ENCODE results near the gene UBE2O. TPM values are rescaled to one million over a fixed set of nuclear protein-coding genes. Genes with fewer than 3 reads are reported as not detected.

UBE2O gene
- total and polyA plus RNA-seq, 4 donors, result 3.3 to 71.5 (median 9.2) TPM

DNA sequence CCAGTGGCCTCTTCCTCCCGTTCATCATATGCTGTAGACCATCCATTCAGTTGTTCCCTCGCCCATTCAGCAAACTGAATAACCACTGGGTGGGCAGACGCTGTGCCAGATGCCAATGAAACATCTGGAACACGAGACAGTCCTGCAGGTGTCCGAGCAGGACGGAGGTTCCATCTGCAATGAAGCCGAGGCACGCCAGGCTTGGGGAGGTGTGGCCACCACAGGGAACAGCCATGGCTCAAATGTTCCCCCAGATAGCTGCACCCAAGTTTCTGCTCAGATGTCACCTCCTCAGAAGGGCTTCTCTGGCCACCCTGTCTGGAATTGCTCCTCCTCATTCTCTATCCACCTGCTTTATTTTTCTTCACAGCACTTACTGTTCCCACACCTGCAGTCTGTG lies 30.5 kb downstream of the UBE2O start:
- Histone ChIP-seq H3K27me3 (ENCODE audit: control insufficient read depth in 4 of 4, insufficient read depth in 4 of 4, low read length in 3 of 4) (no peaks in the 10 kb centered on the region), H3K4me1 (ENCODE audit: control insufficient read depth in 4 of 4, insufficient read depth in 4 of 4, low read length in 3 of 4) (peaks cover 0 to 8% (median 0%) of the 10 kb centered on the region in 4 donors), H3K9me3 (ENCODE audit: control insufficient read depth in 4 of 4, low read length in 3 of 4) (no peaks in the 10 kb centered on the region), H3K4me3 (ENCODE audit: low read depth in 1 of 3, low read length in 3 of 3) (no peak overlapping the region), H3K27ac (ENCODE audit: low read depth in 1 of 2, low read length in 2 of 2) (no peak overlapping the region), H3K9ac (ENCODE audit: low read depth in 1 of 2, low read length in 2 of 2) (no peak overlapping the region), H3K36me3 (ENCODE audit: control insufficient read depth in 4 of 4, insufficient read depth in 3 of 4, low read depth in 1 of 4, low read length in 3 of 4) (no peaks in the 10 kb centered on the region)
- TF ChIP-seq RAD21 (IDR thresholded peaks at IDR 0.05), result no peak
- no peak for TF ChIP-seq YY1 (IDR thresholded peaks at IDR 0.05)
- TF ChIP-seq, protein P1, sequence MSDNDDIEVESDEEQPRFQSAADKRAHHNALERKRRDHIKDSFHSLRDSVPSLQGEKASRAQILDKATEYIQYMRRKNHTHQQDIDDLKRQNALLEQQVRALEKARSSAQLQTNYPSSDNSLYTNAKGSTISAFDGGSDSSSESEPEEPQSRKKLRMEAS (IDR thresholded peaks at IDR 0.05), result no peak
- WGBS, result 98% methylated on average over 8 of the region's 8 CpGs
- no peak for DNase-seq (ENCODE audit: low spot score)

DNA sequence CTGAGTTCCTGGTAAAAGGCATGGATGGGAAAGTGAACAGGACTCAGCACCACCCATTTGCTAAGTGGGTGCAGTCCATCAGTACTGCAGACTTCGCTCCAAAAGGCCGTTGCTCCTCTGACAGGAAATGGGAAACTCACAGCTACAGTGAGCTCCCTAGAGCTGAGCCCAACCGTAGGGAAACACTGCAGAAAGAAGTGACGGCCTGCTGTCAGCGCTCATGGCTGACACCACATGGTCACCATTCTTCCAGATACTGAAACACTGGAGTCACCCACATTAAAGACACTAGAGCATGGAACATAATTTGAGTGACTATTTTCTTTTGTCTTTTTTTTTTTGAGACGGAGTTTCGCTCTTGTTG lies 31.9 kb downstream of the UBE2O start:
- no peak overlapping the region for H3K27ac ChIP-seq (ENCODE audit: low read depth in 1 of 2, low read length in 2 of 2)
- no peak for DNase-seq (ENCODE audit: low spot score)

GRCh38 chr17:76420356-76421043 lies 32.5 kb downstream of the UBE2O start:
- no peak overlapping the region for H3K27ac ChIP-seq (ENCODE audit: low read depth in 1 of 2, low read length in 2 of 2)
- H3K36me3 ChIP-seq (ENCODE audit: control insufficient read depth in 4 of 4, insufficient read depth in 3 of 4, low read depth in 1 of 4, low read length in 3 of 4), result no peaks in the 10 kb centered on the region
- 86% methylated on average over 10 of the region's 10 CpGs for WGBS
- no peak for DNase-seq (ENCODE audit: low spot score)
- H3K27me3 ChIP-seq (ENCODE audit: control insufficient read depth in 4 of 4, insufficient read depth in 4 of 4, low read length in 3 of 4), result no peaks in the 10 kb centered on the region
- H3K4me3 ChIP-seq (ENCODE audit: low read depth in 1 of 3, low read length in 3 of 3), result no peak overlapping the region
- peaks cover 0 to 8% (median 0%) of the 10 kb centered on the region in 4 donors for H3K4me1 ChIP-seq (ENCODE audit: control insufficient read depth in 4 of 4, insufficient read depth in 4 of 4, low read length in 3 of 4)
- H3K9ac ChIP-seq (ENCODE audit: low read depth in 1 of 2, low read length in 2 of 2), result no peak overlapping the region
- no peaks in the 10 kb centered on the region for H3K9me3 ChIP-seq (ENCODE audit: control insufficient read depth in 4 of 4, low read length in 3 of 4)
- no peak for TF ChIP-seq HNF4A (conservative IDR thresholded peaks at IDR 0.05)
- no peak for TF ChIP-seq GABPA (IDR thresholded peaks at IDR 0.05 in 1 of 2, conservative IDR thresholded peaks at IDR 0.05 in 1 of 2)
- TF ChIP-seq, protein P2, sequence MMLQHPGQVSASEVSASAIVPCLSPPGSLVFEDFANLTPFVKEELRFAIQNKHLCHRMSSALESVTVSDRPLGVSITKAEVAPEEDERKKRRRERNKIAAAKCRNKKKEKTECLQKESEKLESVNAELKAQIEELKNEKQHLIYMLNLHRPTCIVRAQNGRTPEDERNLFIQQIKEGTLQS (IDR thresholded peaks at IDR 0.05), result no peak
- no peak for TF ChIP-seq YY1 (IDR thresholded peaks at IDR 0.05)
- TF ChIP-seq FOXA1 (IDR thresholded peaks at IDR 0.05), result no peak
- no peak for TF ChIP-seq NR2F2 (IDR thresholded peaks at IDR 0.05)
- no peak for TF ChIP-seq JUND (IDR thresholded peaks at IDR 0.05)
- no peak for TF ChIP-seq FOXA2 (IDR thresholded peaks at IDR 0.05)
- TF ChIP-seq, protein P1 (IDR thresholded peaks at IDR 0.05), result no peak
- no peak for TF ChIP-seq RAD21 (IDR thresholded peaks at IDR 0.05)
- TF ChIP-seq, protein P3, sequence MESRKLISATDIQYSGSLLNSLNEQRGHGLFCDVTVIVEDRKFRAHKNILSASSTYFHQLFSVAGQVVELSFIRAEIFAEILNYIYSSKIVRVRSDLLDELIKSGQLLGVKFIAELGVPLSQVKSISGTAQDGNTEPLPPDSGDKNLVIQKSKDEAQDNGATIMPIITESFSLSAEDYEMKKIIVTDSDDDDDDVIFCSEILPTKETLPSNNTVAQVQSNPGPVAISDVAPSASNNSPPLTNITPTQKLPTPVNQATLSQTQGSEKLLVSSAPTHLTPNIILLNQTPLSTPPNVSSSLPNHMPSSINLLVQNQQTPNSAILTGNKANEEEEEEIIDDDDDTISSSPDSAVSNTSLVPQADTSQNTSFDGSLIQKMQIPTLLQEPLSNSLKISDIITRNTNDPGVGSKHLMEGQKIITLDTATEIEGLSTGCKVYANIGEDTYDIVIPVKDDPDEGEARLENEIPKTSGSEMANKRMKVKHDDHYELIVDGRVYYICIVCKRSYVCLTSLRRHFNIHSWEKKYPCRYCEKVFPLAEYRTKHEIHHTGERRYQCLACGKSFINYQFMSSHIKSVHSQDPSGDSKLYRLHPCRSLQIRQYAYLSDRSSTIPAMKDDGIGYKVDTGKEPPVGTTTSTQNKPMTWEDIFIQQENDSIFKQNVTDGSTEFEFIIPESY (IDR thresholded peaks at IDR 0.05), result no peak
- TF ChIP-seq SP1 (IDR thresholded peaks at IDR 0.05), result no peak

More for the DNA sequence above, 31.9 kb downstream of the UBE2O start:
- Histone ChIP-seq H3K4me1 (ENCODE audit: control insufficient read depth in 4 of 4, insufficient read depth in 4 of 4, low read length in 3 of 4) (peaks cover 0 to 8% (median 0%) of the 10 kb centered on the region in 4 donors), H3K27me3 (ENCODE audit: control insufficient read depth in 4 of 4, insufficient read depth in 4 of 4, low read length in 3 of 4) (no peaks in the 10 kb centered on the region), H3K9me3 (ENCODE audit: control insufficient read depth in 4 of 4, low read length in 3 of 4) (no peaks in the 10 kb centered on the region), H3K4me3 (ENCODE audit: low read depth in 1 of 3, low read length in 3 of 3) (no peak overlapping the region), H3K9ac (ENCODE audit: low read depth in 1 of 2, low read length in 2 of 2) (no peak overlapping the region), H3K36me3 (ENCODE audit: control insufficient read depth in 4 of 4, insufficient read depth in 3 of 4, low read depth in 1 of 4, low read length in 3 of 4) (no peaks in the 10 kb centered on the region)
- WGBS, result 78% methylated on average over 7 of the region's 7 CpGs
- TF ChIP-seq YY1 (IDR thresholded peaks at IDR 0.05), result no peak
- TF ChIP-seq, protein P4, sequence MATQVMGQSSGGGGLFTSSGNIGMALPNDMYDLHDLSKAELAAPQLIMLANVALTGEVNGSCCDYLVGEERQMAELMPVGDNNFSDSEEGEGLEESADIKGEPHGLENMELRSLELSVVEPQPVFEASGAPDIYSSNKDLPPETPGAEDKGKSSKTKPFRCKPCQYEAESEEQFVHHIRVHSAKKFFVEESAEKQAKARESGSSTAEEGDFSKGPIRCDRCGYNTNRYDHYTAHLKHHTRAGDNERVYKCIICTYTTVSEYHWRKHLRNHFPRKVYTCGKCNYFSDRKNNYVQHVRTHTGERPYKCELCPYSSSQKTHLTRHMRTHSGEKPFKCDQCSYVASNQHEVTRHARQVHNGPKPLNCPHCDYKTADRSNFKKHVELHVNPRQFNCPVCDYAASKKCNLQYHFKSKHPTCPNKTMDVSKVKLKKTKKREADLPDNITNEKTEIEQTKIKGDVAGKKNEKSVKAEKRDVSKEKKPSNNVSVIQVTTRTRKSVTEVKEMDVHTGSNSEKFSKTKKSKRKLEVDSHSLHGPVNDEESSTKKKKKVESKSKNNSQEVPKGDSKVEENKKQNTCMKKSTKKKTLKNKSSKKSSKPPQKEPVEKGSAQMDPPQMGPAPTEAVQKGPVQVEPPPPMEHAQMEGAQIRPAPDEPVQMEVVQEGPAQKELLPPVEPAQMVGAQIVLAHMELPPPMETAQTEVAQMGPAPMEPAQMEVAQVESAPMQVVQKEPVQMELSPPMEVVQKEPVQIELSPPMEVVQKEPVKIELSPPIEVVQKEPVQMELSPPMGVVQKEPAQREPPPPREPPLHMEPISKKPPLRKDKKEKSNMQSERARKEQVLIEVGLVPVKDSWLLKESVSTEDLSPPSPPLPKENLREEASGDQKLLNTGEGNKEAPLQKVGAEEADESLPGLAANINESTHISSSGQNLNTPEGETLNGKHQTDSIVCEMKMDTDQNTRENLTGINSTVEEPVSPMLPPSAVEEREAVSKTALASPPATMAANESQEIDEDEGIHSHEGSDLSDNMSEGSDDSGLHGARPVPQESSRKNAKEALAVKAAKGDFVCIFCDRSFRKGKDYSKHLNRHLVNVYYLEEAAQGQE (IDR thresholded peaks at IDR 0.05), result peak; percentile 12
- TF ChIP-seq RXRA (IDR thresholded peaks at IDR 0.05), result peak in 1 of 2 donors; percentile 20

All from liver (tissue), 9 donors.